GM12872 (cell line): ENCODE results near the gene ELP4.

Experiments
- TF ChIP-seq, protein P1 (sequence below): IDR thresholded peaks from 3 replicates; pipeline ENCODE4 v1.5.1; 2011; ENCODE audit warnings: low read depth, mild to moderate bottlenecking, low read length, moderate library complexity; ENCODE audit not compliant: insufficient read depth

Gene ELP4, protein sequence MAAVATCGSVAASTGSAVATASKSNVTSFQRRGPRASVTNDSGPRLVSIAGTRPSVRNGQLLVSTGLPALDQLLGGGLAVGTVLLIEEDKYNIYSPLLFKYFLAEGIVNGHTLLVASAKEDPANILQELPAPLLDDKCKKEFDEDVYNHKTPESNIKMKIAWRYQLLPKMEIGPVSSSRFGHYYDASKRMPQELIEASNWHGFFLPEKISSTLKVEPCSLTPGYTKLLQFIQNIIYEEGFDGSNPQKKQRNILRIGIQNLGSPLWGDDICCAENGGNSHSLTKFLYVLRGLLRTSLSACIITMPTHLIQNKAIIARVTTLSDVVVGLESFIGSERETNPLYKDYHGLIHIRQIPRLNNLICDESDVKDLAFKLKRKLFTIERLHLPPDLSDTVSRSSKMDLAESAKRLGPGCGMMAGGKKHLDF

DNA sequence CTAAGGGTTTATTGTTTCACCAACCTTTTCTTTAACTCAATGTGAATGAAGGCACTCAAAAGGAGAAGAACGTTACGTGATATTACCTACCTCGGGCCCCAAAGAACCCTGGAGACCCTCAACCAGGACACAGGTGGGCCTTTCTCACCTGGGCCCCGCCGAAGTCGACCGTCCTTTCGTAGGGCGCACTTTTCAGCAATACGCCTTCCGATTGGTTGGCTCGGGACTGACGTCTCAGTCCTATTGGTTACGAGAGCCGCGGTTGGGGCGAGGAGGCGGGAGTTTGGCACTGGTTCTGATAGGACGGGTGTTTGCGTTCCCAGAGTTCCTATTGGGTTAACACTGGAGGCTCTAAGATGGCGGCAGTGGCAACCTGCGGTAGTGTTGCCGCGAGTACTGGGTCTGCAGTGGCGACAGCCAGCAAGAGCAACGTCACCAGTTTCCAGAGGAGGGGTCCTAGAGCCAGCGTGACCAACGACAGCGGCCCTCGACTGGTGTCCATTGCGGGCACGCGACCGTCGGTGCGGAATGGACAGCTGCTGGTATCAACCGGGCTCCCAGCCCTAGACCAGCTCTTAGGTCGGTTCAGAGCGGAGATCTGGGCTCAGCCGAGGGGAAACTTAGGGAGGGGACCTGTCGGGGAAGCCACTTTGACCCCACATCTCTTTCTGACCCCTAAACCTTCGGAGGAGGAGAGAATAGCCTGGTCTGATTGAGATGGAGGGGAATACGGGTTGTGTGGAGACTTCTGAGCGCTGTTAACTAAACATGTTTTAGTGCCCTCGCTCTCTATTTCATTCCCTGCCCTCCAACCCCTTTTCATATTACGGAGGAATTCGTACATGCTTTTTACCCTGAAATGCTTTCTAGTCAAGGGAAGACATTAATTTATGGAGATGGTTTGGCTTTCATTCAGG is at the start of gene ELP4, which contains the start of gene IMMP1L:
TSS of gene ELP4 (plus strand) at position 339 of the 917 bp plus-strand sequence. CDS start at position 357, 18 bp downstream.
TSS of gene IMMP1L (minus strand) at position 194 of the 917 bp plus-strand sequence. CDS start 46,346 bp downstream, outside the sequence.
- TF ChIP-seq, protein P1, sequence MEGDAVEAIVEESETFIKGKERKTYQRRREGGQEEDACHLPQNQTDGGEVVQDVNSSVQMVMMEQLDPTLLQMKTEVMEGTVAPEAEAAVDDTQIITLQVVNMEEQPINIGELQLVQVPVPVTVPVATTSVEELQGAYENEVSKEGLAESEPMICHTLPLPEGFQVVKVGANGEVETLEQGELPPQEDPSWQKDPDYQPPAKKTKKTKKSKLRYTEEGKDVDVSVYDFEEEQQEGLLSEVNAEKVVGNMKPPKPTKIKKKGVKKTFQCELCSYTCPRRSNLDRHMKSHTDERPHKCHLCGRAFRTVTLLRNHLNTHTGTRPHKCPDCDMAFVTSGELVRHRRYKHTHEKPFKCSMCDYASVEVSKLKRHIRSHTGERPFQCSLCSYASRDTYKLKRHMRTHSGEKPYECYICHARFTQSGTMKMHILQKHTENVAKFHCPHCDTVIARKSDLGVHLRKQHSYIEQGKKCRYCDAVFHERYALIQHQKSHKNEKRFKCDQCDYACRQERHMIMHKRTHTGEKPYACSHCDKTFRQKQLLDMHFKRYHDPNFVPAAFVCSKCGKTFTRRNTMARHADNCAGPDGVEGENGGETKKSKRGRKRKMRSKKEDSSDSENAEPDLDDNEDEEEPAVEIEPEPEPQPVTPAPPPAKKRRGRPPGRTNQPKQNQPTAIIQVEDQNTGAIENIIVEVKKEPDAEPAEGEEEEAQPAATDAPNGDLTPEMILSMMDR = no peak

DNA sequence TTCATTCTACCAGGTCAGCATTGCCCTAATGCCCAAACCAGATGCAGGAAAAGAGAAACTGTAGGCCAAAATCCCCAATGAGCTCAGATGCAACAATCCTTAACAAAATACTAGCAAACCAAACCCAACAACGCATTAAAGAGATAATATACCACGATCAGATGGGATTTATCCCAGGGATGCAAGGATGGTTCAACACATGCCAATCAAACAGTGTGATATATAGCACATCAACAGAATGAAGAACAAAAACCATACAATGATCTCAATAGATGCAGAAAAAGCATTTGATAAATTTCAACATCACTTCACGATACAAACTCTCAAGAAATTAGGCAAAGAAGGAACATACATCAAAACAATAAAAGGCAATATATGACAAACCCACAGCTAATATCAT is 45.1 kb upstream of the ELP4 start:
- TF ChIP-seq, protein P1 = no peak

DNA sequence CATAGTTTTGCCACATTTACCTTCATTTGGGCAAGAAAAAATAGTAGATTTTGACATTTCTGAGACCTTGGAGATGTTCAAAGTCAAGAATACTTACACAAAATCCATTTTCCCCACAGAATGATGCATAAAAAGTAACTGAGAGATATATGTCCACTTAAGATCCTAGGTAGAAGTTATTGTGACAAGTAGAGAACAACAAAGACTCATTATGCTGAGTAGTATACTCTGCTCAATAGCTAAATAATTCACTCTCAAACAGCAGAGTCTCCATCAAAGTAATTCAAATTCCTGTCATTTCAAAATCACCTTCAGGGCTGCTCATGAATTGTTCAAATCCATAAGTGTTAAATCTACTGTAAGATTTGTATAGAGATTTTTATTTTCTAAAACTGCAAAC is 35.5 kb upstream of the ELP4 start:
- TF ChIP-seq, protein P1 = no peak

DNA sequence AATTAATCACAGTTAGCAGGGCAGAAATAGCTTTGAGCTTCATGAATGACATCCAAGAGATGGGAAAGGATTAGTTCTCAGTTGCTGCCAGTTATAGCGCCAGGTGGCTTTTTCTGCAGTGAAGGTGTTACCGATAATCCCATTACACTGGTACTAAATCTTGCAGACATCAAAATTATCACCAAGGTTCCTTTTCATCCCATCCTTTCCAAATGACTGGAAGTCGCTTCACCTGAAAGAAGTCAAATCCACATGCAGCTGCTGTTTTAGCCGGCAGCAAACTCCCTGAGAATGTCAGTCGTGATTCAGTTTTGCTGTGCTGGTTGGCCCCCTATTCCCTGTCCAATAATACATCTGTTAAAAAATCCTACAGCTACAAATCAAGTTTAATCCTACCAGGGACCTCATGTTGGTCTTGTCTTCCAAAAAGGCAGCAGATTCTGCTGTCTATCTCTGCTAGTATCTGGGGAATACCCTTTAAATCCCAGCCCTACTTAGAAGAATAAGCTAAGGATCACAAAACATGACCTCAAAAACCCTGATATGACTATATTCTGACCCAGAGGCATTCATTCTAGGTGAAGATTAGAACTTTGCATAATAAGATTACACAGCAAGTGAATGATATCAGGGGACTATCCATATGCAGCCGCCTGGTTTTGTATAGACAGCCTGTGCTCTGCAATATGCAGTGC is 31.9 kb upstream of the ELP4 start:
- TF ChIP-seq, protein P1 = no peak

DNA sequence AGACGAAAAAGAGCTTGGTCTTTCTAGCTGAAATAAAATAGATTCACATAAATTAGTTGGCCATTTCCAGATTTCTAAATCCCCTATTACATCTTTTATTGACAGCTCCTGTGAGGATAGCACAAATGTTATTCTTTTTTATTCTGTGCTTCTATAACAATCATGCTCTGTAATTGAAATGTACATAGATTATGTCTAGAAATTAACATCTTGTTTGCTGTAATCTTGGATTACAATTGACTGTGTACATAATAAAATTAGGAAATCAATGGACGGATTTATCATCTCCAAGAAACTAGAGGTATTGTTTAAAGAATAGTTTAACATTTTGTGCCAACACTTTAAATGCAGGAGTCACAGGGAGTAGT is 31.4 kb upstream of the ELP4 start:
- TF ChIP-seq, protein P1 = no peak

DNA sequence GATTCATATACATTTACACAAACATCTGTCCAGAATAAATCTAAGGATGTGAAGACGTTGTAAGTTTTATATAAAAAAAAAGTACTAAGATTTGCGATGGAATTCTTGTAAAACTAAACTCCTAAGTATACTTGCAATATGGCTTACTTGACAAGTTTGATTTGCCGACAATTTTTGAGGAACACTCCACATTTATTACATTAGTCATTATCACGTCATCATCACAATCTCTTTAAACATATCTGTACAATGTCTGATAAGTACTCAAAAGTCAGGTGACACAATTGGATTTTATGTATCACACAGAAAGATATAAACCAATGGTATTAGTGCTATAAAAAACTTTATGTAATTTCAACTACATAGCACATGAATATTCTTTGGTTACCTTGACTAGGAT is 30.5 kb upstream of the ELP4 start:
- TF ChIP-seq, protein P1 = no peak

DNA sequence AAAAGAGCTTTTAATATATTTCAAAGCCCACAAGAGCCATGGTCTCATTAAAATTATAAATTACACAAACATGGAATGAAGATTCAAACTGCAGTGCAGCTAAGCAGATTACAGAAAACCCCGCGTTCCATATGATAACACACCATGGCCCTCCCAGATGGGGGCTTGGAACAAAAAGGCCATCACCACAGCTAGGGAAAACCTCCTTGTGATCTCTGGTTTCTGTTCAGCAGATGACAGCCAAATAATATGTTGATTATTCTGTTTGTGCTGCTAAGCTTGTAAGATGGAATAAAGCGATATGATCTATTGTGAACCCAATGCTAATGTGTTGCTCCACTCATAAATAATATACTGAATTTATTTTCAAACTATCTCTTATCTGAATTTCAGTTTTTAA is 28.6 kb upstream of the ELP4 start:
- TF ChIP-seq, protein P1 = no peak
